Natural killer cell (primary cell): ENCODE measurements around the gene SMTNL2. TPM values are rescaled to one million over a fixed set of nuclear protein-coding genes. Genes with fewer than 3 reads are reported as not detected.
"Not testable (repeated sequence)": the region's sequence is repeated elsewhere in the genome, so short reads cannot be mapped to it uniquely, and the experiment has no call there.

Experiments
- ATAC-seq, 3 donors: fragments of 150-1000 bp in 2 of 3; fragments of 200-7000 bp in 1 of 3; cut with Tn5 transposase; 1 replicate in 1 of 3; 2 replicates in 2 of 3; pipeline ENCODE4 v1.10.0; 2021; ENCODE audit warnings: mild to moderate bottlenecking in 2 of 3, moderate library complexity in 2 of 3
- DNase-seq, 2 donors: peaks; one replicate each; pipeline versions ENCODE4 v3.0.0 to v3.0.0-alpha.2; 2013 to 2021; ENCODE audit warnings: mixed read lengths in 1 of 2
- H3K27ac ChIP-seq: one replicate; pipeline ENCODE4 v1.5.1; 2013; ENCODE audit warnings: mild to moderate bottlenecking, low read length
- H3K27me3 ChIP-seq: one replicate; pipeline ENCODE4 v1.6.1; 2013; ENCODE audit warnings: low read length; ENCODE audit not compliant: control insufficient read depth, insufficient read depth
- H3K36me3 ChIP-seq: one replicate; pipeline ENCODE4 v1.6.1; 2013; ENCODE audit warnings: low read length; ENCODE audit not compliant: control insufficient read depth, insufficient read depth
- H3K4me1 ChIP-seq: one replicate; pipeline ENCODE4 v1.6.1; 2013; ENCODE audit warnings: low read length; ENCODE audit not compliant: control insufficient read depth, insufficient read depth
- H3K4me3 ChIP-seq: one replicate; pipeline ENCODE4 v1.5.1; 2013; ENCODE audit warnings: low read length
- H3K9me3 ChIP-seq: one replicate; pipeline ENCODE4 v1.6.1; 2013; ENCODE audit warnings: low read length; ENCODE audit not compliant: control insufficient read depth, insufficient read depth
- H3K27ac Mint-ChIP-seq, 2 donors: one replicate each; pipeline ENCODE4 v1.8.0; 2022; ENCODE audit warnings: mild to moderate bottlenecking in 2 of 2, mixed read lengths in 2 of 2, moderate library complexity in 1 of 2
- H3K27me3 Mint-ChIP-seq, 2 donors: one replicate each; pipeline ENCODE4 v1.8.0; 2022; ENCODE audit warnings: low read depth in 2 of 2, mixed read lengths in 2 of 2
- H3K36me3 Mint-ChIP-seq: one replicate; pipeline ENCODE4 v1.8.0; 2022; ENCODE audit warnings: mixed read lengths
- H3K4me1 Mint-ChIP-seq, 2 donors: one replicate each; pipeline ENCODE4 v1.8.0; 2022; ENCODE audit warnings: mixed read lengths in 2 of 2
- H3K4me3 Mint-ChIP-seq: one replicate; pipeline ENCODE4 v1.8.0; 2022; ENCODE audit warnings: mild to moderate bottlenecking, moderate library complexity, mixed read lengths
- H3K9me3 Mint-ChIP-seq, 2 donors: one replicate each; pipeline ENCODE4 v1.8.0; 2022; ENCODE audit warnings: mixed read lengths in 2 of 2
- WGBS: methylation state at CpG from one replicate; pipeline ENCODE4 v1.1.7; 2013; ENCODE audit warnings: missing lambda C conversion rate; ENCODE audit not compliant: insufficient coverage; 5-methylcytosine and 5-hydroxymethylcytosine counted together
- intact Hi-C: fragments of 100-400 bp; cut with micrococcal nuclease; formaldehyde crosslinking; loops from one replicate; pipeline ENCODE4 v1.14.2; 2022
- total RNA-seq, 4 donors: library from RNA; stranded (reverse); fragments of 120-200 nt in 1 of 4; gene quantifications; one replicate each; pipeline versions ENCODE4 v1.2.3 to v1.2.4, GENCODE V29; 2013 to 2022
- TF ChIP-seq, protein P1 (sequence below): fragments of 200-600 bp; IDR thresholded peaks from one replicate; pipeline ENCODE4 v1.8.0; 2022; ENCODE audit warnings: antibody characterized with exemption

The SMTNL2 gene
- total RNA-seq, 3 donors from 2014 or later (not counting 1 experiment from before 2014, with no cell fraction given): not detected

DNA sequence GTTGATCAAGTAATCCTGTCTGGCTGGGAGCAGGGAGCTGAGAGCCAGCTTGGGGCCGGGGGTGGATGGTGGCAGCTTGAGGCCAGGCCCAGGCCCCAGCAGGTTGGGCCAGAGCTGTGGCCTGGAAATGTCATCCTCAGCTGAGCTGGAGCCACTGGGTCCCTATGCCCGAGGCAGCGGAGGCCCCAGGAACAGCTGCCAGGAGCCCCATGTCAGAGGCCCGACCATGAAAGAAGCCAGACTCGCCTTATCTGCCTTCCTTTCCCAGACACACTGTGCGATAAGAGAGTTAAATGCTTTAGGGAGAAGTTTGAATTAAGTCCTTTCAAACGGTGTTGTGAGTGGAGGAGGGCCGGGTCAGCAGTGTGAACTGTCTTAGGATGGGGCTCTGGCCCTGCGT lies 3.5 kb downstream of the SMTNL2 start:
- Mint-ChIP-seq H3K4me1 (peaks cover 0 to 4% of the 10 kb centered on the region in 2 donors), H3K4me3 (no peak overlapping the region), H3K9me3 (no peaks in the 10 kb centered on the region), H3K36me3 (no peaks in the 10 kb centered on the region), H3K27ac (no peak overlapping the region), H3K27me3 (peaks cover 23 to 29% of the 10 kb centered on the region in 2 donors)
- Histone ChIP-seq H3K27me3 (peaks cover 9% of the 10 kb centered on the region), H3K4me1 (peaks cover 5% of the 10 kb centered on the region), H3K36me3 (no peaks in the 10 kb centered on the region), H3K9me3 (no peaks in the 10 kb centered on the region), H3K4me3 (no peak overlapping the region), H3K27ac (no peak overlapping the region)
- DNase-seq: no peak
- WGBS: 60% methylated on average over 9 of the region's 9 CpGs
- TF ChIP-seq, protein P1, sequence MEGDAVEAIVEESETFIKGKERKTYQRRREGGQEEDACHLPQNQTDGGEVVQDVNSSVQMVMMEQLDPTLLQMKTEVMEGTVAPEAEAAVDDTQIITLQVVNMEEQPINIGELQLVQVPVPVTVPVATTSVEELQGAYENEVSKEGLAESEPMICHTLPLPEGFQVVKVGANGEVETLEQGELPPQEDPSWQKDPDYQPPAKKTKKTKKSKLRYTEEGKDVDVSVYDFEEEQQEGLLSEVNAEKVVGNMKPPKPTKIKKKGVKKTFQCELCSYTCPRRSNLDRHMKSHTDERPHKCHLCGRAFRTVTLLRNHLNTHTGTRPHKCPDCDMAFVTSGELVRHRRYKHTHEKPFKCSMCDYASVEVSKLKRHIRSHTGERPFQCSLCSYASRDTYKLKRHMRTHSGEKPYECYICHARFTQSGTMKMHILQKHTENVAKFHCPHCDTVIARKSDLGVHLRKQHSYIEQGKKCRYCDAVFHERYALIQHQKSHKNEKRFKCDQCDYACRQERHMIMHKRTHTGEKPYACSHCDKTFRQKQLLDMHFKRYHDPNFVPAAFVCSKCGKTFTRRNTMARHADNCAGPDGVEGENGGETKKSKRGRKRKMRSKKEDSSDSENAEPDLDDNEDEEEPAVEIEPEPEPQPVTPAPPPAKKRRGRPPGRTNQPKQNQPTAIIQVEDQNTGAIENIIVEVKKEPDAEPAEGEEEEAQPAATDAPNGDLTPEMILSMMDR: no peak
- no peak for ATAC-seq
- intact Hi-C loops: no loop called here

DNA sequence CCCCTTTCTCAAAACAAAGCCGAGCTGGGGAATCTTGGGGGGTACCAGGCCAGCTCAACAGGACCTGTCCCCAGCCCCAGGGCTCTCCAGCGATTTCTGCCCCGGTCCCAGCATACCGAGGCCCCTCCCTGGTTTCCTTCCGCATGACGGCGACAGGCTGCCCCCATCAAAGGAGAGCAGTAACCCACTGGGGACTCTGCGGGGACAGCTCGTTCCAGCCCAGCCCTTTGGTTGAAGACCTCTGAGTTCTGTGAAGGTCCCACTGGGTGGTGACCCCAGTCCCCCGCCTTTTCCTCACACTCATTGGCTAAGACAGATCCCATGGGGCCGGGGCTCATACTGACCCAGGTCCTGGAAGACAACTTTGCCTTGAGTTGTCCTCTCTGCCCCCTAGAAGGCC lies 4.1 kb downstream of the SMTNL2 start:
- H3K27ac Mint-ChIP-seq: no peak overlapping the region
- H3K36me3 ChIP-seq: no peaks in the 10 kb centered on the region
- TF ChIP-seq, protein P1: no peak
- no peak overlapping the region for H3K4me3 Mint-ChIP-seq
- H3K27ac ChIP-seq: no peak overlapping the region
- no peaks in the 10 kb centered on the region for H3K9me3 Mint-ChIP-seq
- peaks cover 9% of the 10 kb centered on the region for H3K27me3 ChIP-seq
- H3K36me3 Mint-ChIP-seq: no peaks in the 10 kb centered on the region
- H3K4me3 ChIP-seq: no peak overlapping the region
- 67% methylated on average over 11 of the region's 11 CpGs for WGBS
- H3K9me3 ChIP-seq: no peaks in the 10 kb centered on the region
- DNase-seq (no peak), ATAC-seq (no peak)
- intact Hi-C loops: no loop called here
- H3K4me1 ChIP-seq: peaks cover 5% of the 10 kb centered on the region
- H3K27me3 Mint-ChIP-seq: peaks cover 17 to 27% of the 10 kb centered on the region in 2 donors
- peaks cover 0 to 4% of the 10 kb centered on the region in 2 donors for H3K4me1 Mint-ChIP-seq

DNA sequence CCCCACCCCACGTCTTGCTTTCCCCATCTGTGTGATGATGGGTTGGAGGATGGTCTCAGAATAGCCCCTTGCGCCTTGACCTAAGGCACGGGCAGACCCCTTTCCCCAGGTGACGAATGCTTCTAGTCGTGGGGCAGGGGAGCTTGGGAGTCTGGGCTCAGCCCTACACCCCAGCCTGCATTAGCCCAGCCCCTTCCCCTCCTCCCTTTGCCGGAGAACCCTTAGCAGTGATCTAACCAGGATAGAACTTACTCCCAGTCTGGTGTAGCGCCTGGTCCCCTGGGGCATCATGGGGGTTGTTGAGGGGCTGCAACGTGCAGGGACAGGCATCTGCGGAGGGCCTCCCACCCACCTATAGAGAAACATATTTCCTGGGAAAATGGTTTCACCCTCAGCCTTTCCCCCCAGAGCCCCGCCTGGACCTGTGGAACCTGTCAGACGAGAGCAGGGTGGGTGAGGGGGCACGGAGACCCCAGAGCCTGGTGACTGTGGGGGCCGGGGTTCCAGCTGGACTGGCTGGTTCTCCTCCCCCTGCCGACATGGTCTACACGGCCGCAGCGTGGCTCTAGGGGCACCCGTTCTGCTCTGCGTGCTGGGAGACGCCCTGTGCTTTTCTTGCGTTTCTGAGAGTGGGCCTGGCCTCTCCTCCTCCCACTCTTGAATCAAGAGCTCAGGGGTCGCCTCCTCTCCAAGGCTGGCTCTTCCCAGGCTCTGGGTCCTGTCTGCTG lies 4.7 kb downstream of the SMTNL2 start:
- no peak overlapping the region for H3K27ac ChIP-seq
- Mint-ChIP-seq H3K27me3 (peaks cover 11 to 22% of the 10 kb centered on the region in 2 donors), H3K36me3 (no peaks in the 10 kb centered on the region), H3K4me1 (no peaks in the 10 kb centered on the region), H3K4me3 (no peak overlapping the region), H3K9me3 (no peaks in the 10 kb centered on the region), H3K27ac (no peak overlapping the region)
- 84% methylated on average over 22 of the region's 22 CpGs for WGBS
- ATAC-seq: no peak
- DNase-seq: no peak
- no peaks in the 10 kb centered on the region for H3K36me3 ChIP-seq
- no peaks in the 10 kb centered on the region for H3K9me3 ChIP-seq
- H3K27me3 ChIP-seq: peaks cover 5% of the 10 kb centered on the region
- TF ChIP-seq, protein P1: no peak
- intact Hi-C loops: no loop called here
- H3K4me1 ChIP-seq: peaks cover 1% of the 10 kb centered on the region
- H3K4me3 ChIP-seq: no peak overlapping the region

DNA sequence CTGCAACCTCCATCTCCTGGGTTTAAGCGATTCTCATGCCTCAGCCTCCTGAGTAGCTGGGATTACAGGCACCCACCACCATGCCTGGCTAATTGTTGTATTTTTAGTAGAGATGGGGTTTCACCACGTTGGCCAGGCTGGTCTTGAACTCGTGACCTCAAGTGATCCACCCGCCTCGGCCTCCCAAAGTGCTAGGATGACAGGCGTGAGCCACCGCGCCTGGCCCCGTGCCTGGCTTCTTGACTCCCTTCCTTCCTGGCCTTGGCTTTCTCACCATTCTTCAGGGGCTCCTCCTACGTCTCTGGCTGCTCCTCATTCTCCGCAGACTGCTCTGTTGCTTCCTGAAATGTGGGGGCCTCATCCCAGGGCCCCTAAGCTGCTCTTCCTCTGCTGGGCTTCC lies 5.7 kb downstream of the SMTNL2 start:
- H3K27ac ChIP-seq, H3K36me3 ChIP-seq, H3K9me3 ChIP-seq, DNase-seq, H3K27me3 ChIP-seq, H3K9me3 Mint-ChIP-seq, H3K4me1 Mint-ChIP-seq, H3K27ac Mint-ChIP-seq, intact Hi-C loops, H3K36me3 Mint-ChIP-seq, H3K4me1 ChIP-seq, ATAC-seq, H3K4me3 Mint-ChIP-seq, H3K4me3 ChIP-seq: not testable (repeated sequence)
- WGBS: 78% methylated on average over 10 of the region's 11 CpGs
- H3K27me3 Mint-ChIP-seq: peaks cover 11 to 21% of the 10 kb centered on the region in 2 donors
